K562 treated with DMSO at 1 percent for 4 hours (cell line): Measurements from ENCODE around the gene DUOXA1. TPM values are rescaled to one million over a fixed set of nuclear protein-coding genes. Genes with fewer than 3 reads are reported as not detected.

Experiments
- total RNA-seq: library from RNA; unstranded; fragments of 300-600 nt; gene quantifications from 2 replicates; pipeline ENCODE4 v1.2.3, GENCODE V29; 2022; ENCODE audit not compliant: insufficient read depth

The DUOXA1 gene, protein sequence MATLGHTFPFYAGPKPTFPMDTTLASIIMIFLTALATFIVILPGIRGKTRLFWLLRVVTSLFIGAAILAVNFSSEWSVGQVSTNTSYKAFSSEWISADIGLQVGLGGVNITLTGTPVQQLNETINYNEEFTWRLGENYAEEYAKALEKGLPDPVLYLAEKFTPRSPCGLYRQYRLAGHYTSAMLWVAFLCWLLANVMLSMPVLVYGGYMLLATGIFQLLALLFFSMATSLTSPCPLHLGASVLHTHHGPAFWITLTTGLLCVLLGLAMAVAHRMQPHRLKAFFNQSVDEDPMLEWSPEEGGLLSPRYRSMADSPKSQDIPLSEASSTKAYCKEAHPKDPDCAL
- not detected in 2 replicates for total RNA-seq

GRCh38 chr15:45129651-45130129 is at the start of gene DUOXA1, which contains the start of gene DUOX1:
DUOXA1 (minus strand) TSS chr15:45129879; CDS start chr15:45123014, 6,865 bp downstream.
DUOX1 (plus strand) TSS chr15:45129994; CDS start chr15:45131967, 1,973 bp downstream.

DNA sequence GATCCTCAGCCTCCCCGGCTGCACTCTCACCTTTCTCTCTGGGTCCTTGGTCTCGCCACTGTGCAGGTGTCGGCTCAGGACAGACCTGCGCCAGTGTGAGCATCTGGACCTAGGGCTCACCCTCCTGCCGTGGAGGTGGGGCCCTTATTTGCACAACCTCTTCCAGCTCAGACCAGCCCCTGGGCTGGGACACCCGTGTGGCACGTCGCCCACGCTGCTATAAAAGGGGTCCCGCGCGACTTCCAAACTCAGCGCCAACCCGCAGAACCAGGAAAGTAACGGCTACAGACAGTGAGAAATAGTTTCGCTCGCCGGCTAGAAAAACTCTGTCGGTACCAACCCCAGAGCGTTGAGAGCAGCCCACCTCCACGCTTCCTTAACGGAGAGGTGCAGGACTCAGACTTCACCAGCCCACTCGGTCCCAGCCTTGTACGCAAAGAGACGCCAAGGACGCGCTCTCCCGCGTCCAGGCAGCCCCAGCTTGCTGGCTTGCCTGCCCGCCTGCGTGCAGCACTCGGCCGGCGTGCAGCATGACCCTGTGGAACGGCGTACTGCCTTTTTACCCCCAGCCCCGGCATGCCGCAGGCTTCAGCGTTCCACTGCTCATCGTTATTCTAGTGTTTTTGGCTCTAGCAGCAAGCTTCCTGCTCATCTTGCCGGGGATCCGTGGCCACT is 15.5 kb downstream of the DUOXA1 start, which contains the start of the genes DUOX2 and DUOXA2:
TSS of gene DUOX2 (minus strand) at position 97 of the 675 bp plus-strand sequence. CDS start 761 bp downstream, outside the sequence.
TSS of gene DUOXA2 (plus strand) at position 251 of the 675 bp plus-strand sequence. CDS start at position 531, 280 bp downstream.

Other genes starting within 250 kb of the DUOXA1 start
- not detected in 2 replicates for gene TERB2, start 173.2 kb downstream of the DUOXA1 start, total RNA-seq
- gene SORD, start 106.7 kb downstream of the DUOXA1 start, total RNA-seq: 25.6 and 44.8 TPM in 2 replicates
- gene DUOX2, start 15.7 kb downstream of the DUOXA1 start, total RNA-seq: not detected in 2 replicates
- not detected in 2 replicates for gene DUOXA2, start 15.6 kb downstream of the DUOXA1 start, total RNA-seq
- gene DUOX1, start 115 bp upstream of the DUOXA1 start, total RNA-seq: 0.52 TPM in 1 of 2 replicates, not detected in the other
- 1.5 and 2.2 TPM in 2 replicates for gene SHF, start 58.1 kb upstream of the DUOXA1 start, total RNA-seq
- not detected in 2 replicates for gene SLC28A2, start 122.4 kb upstream of the DUOXA1 start, total RNA-seq
- gene GATM, start 248.7 kb upstream of the DUOXA1 start, total RNA-seq: 2.4 TPM in 1 of 2 replicates, not detected in the other